ENCODE data around the gene MEI4.
"Not testable (repeated sequence)": the region's sequence is repeated elsewhere in the genome, so short reads cannot be mapped to it uniquely, and the experiment has no call there.

Gene MEI4

DNA sequence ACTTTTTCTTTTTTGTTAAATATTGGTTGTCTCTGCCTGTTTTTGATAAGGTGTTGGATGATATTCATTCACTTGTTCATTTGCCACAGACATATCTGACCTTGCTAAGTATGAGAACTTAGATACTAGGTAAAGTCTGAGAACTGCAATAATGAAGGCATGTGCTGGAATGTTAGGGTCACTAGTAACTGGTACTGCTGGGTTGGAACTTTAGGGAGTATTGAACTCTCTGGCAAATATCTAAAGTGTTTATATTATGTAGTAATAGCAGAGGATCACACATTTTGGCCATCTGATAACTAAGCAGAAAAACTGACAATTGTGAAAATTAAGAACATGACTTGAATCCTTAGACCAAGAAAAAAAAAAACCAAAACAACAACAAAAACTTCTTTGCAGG, 162.7 kb downstream of the MEI4 start:
- no peak for DNase-seq (ENCODE audit: low read depth)

GRCh38 chr6:77816766-77817270, 164.0 kb downstream of the MEI4 start:
- no peak for DNase-seq (ENCODE audit: low read depth)

DNA sequence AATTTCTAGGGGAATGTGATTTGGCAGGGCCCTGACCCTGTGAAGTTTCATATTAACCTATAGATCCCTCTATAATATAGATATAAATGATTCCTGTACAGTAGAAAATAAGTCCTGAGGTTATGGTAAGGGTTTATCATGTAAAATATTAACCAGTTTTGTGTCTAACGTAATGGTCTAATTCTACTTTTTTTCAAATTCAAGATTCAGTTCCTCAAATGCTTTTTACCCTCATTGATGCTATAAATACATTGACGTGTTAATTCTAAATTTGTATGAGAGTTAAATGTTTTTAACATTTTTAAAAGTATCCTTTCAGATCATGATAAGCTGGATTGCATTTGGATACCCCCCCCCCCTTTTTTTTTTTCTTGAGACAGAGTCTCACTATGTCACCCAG, 169.4 kb downstream of the MEI4 start:
- DNase-seq (ENCODE audit: low read depth) = no peak

DNA sequence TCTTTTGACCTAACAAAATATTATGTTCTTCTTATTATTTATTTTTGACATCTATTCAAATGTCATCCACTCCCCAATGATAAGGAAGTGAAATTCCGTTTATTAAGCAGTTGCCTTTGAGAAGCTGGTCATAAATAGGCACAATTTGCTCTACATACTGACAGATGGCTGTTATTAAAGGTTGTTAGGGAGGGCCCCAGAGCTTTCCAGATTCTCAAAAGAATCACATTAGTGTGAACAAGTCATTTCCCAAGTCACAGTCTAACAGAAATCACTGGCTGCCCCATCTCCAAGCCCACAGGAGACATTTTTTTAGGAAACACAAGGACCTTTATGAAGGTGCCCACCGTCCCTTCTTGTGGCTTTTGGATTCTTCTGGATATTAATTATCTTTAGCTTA, 172.4 kb downstream of the MEI4 start:
- no peak for DNase-seq (ENCODE audit: low read depth)

- no peak for DNase-seq (ENCODE audit: low read depth)
Observed at GRCh38 chr6:77829736-77830135, 176.9 kb downstream of the MEI4 start.

- not testable (repeated sequence) for DNase-seq (ENCODE audit: low read depth)
Observed at GRCh38 chr6:77833749-77834148, 180.9 kb downstream of the MEI4 start.

- DNase-seq (ENCODE audit: low read depth) = no peak
Observed at GRCh38 chr6:77834591-77834996, 181.8 kb downstream of the MEI4 start.

- DNase-seq (ENCODE audit: low read depth) = no peak
Observed at GRCh38 chr6:77837034-77837784, 184.4 kb downstream of the MEI4 start.

GRCh38 chr6:77839292-77839691, 186.5 kb downstream of the MEI4 start:
- no peak for DNase-seq (ENCODE audit: low read depth)

DNA sequence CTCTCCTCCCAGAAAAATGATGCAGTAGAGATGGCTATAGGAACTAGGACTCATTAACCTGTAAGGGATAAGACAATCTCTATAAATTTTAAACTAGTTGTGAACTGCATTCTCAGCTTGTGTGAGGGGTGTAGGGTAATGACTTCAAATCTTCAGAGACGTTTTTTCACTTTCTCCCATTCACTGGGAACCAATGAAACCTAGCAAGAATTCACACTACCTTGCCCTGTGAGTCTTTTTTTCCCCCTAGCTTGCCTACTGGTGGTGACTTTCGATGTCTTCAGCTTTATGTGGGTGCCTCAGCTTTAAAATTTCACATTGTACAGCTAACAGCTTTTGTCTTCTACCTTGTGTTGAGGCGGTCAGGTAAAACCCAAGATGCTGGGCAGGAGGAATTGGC, 192.0 kb downstream of the MEI4 start:
- DNase-seq (ENCODE audit: low read depth) = no peak

- no peak for DNase-seq (ENCODE audit: low read depth)
Observed at GRCh38 chr6:77853401-77853800, 200.6 kb downstream of the MEI4 start.

GRCh38 chr6:77856391-77856790, 203.6 kb downstream of the MEI4 start:
- DNase-seq (ENCODE audit: low read depth) = no peak

GRCh38 chr6:77857421-77857820, 204.6 kb downstream of the MEI4 start:
- no peak for DNase-seq (ENCODE audit: low read depth)

DNA sequence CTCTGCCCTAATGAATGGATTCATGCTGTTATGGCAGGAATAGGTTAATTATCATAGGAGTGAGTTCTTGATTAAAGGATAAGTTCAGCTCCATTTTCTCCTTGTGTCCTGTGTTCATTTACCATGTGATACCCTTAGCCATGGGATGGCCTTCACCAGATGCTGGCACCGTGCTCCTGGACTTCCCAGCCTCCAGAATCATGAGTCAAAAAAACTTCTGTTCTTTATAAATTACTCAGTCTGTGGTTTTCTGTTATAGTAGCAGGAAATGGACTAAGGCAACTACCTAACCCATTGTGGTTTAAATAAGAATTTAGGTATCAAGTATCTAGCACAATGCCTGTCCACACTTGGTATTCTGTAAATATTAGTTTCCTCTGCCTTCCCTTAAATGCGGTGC, 223.5 kb downstream of the MEI4 start:
- no peak for DNase-seq (ENCODE audit: low read depth)

GRCh38 chr6:77879527-77879926, 226.7 kb downstream of the MEI4 start:
- no peak for DNase-seq (ENCODE audit: low read depth)

- DNase-seq (ENCODE audit: low read depth) = no peak
Observed at GRCh38 chr6:77880501-77880900, 227.7 kb downstream of the MEI4 start.

- DNase-seq (ENCODE audit: low read depth) = no peak
Observed at GRCh38 chr6:77883851-77884250, 231.0 kb downstream of the MEI4 start.

DNA sequence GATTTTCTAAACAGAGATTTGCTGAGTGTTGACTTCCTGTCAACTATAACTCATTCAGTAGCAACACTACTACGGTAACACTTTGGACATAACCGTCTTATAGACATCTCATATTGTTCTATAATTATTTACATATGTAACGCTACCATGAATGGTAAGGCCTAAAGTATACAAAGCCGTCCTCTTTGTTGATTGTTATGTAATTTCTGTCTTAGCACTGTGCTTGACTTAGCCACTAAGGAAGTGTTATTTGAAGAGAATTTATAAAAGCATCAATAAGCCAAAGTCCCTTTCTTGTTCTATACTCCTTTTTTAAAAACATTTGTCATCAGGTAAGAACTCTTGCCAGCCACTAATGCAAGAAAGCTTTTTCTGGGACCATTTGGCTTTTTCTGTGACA, 240.6 kb downstream of the MEI4 start:
- no peak for DNase-seq (ENCODE audit: low read depth)

DNA sequence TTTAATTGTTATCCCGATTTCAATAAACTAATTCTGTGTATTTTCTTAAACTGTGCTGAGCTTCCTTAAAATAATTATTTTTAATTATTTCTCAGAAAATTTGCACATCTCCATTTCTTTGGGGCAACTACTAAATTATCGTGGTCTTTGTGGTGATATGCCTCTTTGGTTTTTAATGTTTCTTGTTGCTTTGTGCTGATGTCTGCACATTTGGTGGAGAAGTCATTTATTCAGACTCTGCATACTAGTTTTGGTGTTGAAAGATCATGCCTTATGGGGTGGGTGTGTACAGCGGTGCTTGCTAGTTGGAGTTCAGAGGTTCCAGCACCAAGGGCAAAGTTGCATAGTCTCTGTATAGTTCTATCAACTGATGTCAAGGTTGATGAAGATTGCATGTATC, 253.2 kb downstream of the MEI4 start:
- DNase-seq (ENCODE audit: low read depth) = no peak

DNA sequence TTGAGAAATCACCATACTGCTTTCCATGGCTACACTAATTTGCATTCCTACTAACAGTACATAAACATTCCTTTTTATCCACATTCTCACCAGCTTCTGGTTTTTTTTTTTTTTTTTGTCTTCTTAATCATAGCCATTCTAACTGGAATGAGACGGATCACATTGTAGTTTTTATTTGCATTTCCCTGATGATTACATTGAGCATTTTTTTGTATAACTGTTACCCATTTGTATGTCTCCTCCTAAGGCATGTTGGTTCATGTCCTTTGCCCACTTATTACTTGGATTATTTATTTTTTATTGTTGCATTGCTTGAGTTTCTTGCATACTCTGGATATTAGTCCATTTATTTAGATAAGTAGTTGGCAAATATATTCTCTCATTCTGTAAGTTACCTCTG, 258.0 kb downstream of the MEI4 start:
- no peak for DNase-seq (ENCODE audit: low read depth)

DNA sequence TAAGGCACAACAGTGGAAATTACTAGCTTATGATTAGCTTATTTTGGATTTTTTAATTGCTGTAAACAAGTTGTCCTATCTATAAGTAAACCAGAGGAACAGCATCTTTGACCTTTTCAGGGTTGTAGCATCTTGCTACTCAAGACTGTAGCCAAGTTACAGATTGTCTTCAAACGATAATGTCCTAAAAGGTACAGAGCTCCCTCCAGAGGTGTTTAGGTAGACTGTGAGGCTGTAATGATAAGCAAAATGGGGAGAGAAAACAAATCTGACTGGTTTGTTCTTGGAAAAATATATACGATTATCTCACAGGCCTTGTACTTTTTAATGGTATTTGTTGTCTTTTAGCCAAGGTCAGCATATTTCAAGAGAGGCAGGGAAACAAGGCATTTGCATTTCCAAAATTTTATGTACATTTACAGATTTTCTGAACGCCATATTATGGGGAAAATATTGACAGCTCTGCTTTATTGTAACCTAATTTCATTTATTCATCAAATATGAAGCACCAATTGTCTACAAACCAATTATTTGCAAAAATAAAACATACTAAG, 273.4 kb downstream of the MEI4 start:
- no peak for DNase-seq (ENCODE audit: low read depth)

- DNase-seq (ENCODE audit: low read depth) = no peak
Observed at GRCh38 chr6:77930382-77930781, 277.5 kb downstream of the MEI4 start.

GRCh38 chr6:77930952-77931351, 278.1 kb downstream of the MEI4 start:
- no peak for DNase-seq (ENCODE audit: low read depth)

DNA sequence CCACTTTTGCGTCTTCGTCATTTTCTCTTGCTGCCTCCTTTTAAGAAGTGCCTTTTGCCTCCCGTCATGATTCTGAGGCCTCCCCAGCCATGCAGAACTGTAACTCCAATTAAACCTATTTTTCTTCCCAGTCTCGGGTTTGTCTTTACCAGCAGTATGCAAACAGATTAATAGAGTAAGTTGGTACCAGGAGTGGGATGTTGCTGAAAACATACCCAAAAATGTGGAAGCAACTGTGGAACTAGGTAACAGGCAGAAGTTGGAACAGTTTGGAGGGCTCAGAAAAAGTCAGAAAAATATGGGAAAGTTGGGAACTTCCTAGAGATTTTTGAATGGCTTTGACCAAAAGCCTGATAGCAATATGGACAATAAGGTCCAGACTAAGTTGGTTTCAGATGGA, 309.2 kb downstream of the MEI4 start:
- no peak for DNase-seq (ENCODE audit: low read depth)
